ENCODE results near the gene DCC.

Gene DCC

DNA sequence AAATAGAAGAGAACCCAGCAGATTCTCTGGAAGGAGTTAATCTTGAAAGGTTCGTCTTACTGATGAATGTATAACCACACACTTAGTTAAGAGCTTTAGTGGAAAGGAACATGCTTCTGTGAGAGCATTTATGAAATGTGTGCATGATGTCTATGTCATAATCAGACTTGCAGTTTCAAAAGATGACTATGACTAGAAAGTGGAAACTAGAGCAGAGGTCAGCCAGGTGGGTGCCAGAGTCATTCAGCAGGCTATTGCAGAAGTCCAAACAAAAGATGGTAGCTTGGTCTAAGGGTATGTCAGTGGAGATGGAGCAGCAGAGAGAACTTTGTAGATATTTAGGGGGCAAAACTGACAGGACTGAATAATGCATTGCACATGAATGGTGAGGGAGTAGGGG is 825.8 kb downstream of the DCC start:
- H3K27me3 ChIP-seq (replicated peaks; ENCODE audit: insufficient read depth, low read length), result no peaks in the 10 kb centered on the region
- H2AFZ ChIP-seq (ENCODE audit: low read length), result no peak overlapping the region
- H3K36me3 ChIP-seq (replicated peaks; ENCODE audit: insufficient read depth, low read length), result no peaks in the 10 kb centered on the region
- TF ChIP-seq, protein P1, sequence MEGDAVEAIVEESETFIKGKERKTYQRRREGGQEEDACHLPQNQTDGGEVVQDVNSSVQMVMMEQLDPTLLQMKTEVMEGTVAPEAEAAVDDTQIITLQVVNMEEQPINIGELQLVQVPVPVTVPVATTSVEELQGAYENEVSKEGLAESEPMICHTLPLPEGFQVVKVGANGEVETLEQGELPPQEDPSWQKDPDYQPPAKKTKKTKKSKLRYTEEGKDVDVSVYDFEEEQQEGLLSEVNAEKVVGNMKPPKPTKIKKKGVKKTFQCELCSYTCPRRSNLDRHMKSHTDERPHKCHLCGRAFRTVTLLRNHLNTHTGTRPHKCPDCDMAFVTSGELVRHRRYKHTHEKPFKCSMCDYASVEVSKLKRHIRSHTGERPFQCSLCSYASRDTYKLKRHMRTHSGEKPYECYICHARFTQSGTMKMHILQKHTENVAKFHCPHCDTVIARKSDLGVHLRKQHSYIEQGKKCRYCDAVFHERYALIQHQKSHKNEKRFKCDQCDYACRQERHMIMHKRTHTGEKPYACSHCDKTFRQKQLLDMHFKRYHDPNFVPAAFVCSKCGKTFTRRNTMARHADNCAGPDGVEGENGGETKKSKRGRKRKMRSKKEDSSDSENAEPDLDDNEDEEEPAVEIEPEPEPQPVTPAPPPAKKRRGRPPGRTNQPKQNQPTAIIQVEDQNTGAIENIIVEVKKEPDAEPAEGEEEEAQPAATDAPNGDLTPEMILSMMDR (IDR thresholded peaks at IDR 0.05; ENCODE audit: low read length), result no peak
- TF ChIP-seq EZH2phosphoT487 (IDR thresholded peaks at IDR 0.05; ENCODE audit: low read length) (no peak), EZH2 (optimal IDR thresholded peaks at IDR 0.05; ENCODE audit: low read depth, low read length) (no peak)
- no peaks in the 10 kb centered on the region for H3K79me2 ChIP-seq (ENCODE audit: low read length)
- no peaks in the 10 kb centered on the region for H4K20me1 ChIP-seq (ENCODE audit: insufficient read depth, low read length)
- peak; percentile 7 for DNase-seq
- H3K9ac ChIP-seq (ENCODE audit: low read length), result no peak overlapping the region
- no peak overlapping the region for H3K4me2 ChIP-seq (ENCODE audit: low read depth, low read length)
- H3K9me3 ChIP-seq (replicated peaks; ENCODE audit: insufficient read depth, low read length), result no peaks in the 10 kb centered on the region
- H3K27ac ChIP-seq (ENCODE audit: low read length), result no peak overlapping the region
- H3K4me1 ChIP-seq (ENCODE audit: low read length), result no peaks in the 10 kb centered on the region
- no peak overlapping the region for H3K4me3 ChIP-seq (ENCODE audit: low read length)
- H3F3A ChIP-seq (ENCODE audit: insufficient read depth, low read length), result no peaks in the 10 kb centered on the region
- H3K9me2 ChIP-seq (replicated peaks; ENCODE audit: insufficient read depth, low read length), result no peaks in the 10 kb centered on the region

DNA sequence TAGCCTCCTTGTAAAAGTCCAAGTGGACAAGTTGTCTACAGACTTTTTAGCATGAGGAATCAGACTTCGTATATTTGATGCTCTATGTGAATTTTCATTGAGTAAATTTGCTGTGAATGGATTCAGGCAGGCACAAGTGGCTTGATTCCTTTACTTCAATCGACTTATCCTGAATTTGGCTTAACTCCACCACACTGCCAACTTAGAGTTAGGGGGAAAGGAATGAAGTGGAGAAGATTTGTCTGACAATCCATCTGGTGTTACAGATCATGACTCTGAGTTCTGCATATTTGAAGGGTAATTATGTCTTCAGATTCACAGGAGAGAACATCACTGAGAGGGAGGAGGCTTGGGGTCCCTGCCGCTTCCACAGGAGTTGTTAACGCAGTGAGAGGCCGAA is 829.3 kb downstream of the DCC start:
- no peak overlapping the region for H2AFZ ChIP-seq (ENCODE audit: low read length)

DNA sequence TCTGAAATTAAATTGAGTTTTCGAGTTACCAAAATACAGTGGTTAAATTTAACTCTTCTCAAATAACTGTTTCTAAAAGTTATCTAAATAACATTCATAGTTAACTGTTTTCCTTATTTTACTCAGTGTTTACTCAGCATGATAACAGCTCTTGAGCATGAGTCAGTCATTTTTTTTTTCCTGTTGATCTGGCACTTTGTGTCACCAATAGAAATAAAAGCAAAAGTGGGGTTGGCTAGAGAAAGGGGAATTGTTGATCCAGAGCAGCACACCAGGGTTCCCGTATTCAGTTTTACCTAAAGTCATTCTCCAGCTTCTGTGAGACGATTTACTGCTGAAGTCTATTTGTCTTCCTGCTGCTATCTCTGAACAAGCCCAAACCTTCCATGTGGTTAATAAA is 851.6 kb downstream of the DCC start:
- H3K4me1 ChIP-seq (ENCODE audit: low read length), result no peaks in the 10 kb centered on the region
- no peak for DNase-seq
- H2AFZ ChIP-seq (ENCODE audit: low read length), result no peak overlapping the region
- no peaks in the 10 kb centered on the region for H3K9me3 ChIP-seq (replicated peaks; ENCODE audit: insufficient read depth, low read length)
- H3K9me2 ChIP-seq (replicated peaks; ENCODE audit: insufficient read depth, low read length), result no peaks in the 10 kb centered on the region
- no peaks in the 10 kb centered on the region for H3K79me2 ChIP-seq (ENCODE audit: low read length)
- no peaks in the 10 kb centered on the region for H3K36me3 ChIP-seq (replicated peaks; ENCODE audit: insufficient read depth, low read length)
- no peak overlapping the region for H3K4me2 ChIP-seq (ENCODE audit: low read depth, low read length)
- no peaks in the 10 kb centered on the region for H3F3A ChIP-seq (ENCODE audit: insufficient read depth, low read length)
- H3K9ac ChIP-seq (ENCODE audit: low read length), result no peak overlapping the region
- no peak overlapping the region for H3K27ac ChIP-seq (ENCODE audit: low read length)
- no peaks in the 10 kb centered on the region for H3K27me3 ChIP-seq (replicated peaks; ENCODE audit: insufficient read depth, low read length)
- no peak for TF ChIP-seq EZH2 (optimal IDR thresholded peaks at IDR 0.05; ENCODE audit: low read depth, low read length)
- no peak for TF ChIP-seq EZH2phosphoT487 (IDR thresholded peaks at IDR 0.05; ENCODE audit: low read length)
- TF ChIP-seq, protein P1 (IDR thresholded peaks at IDR 0.05; ENCODE audit: low read length), result no peak
- H3K4me3 ChIP-seq (ENCODE audit: low read length), result no peak overlapping the region
- no peaks in the 10 kb centered on the region for H4K20me1 ChIP-seq (ENCODE audit: insufficient read depth, low read length)

More for the DNA sequence above, 829.3 kb downstream of the DCC start:
- no peak overlapping the region for H3K4me3 ChIP-seq (ENCODE audit: low read length)
- H3K79me2 ChIP-seq (ENCODE audit: low read length), result no peaks in the 10 kb centered on the region
- no peaks in the 10 kb centered on the region for H3K27me3 ChIP-seq (replicated peaks; ENCODE audit: insufficient read depth, low read length)
- no peak overlapping the region for H3K9ac ChIP-seq (ENCODE audit: low read length)
- H3K4me1 ChIP-seq (ENCODE audit: low read length), result no peaks in the 10 kb centered on the region
- no peak for DNase-seq
- H3K9me2 ChIP-seq (replicated peaks; ENCODE audit: insufficient read depth, low read length), result no peaks in the 10 kb centered on the region
- H3K4me2 ChIP-seq (ENCODE audit: low read depth, low read length), result no peak overlapping the region
- no peaks in the 10 kb centered on the region for H3K36me3 ChIP-seq (replicated peaks; ENCODE audit: insufficient read depth, low read length)
- TF ChIP-seq EZH2phosphoT487 (IDR thresholded peaks at IDR 0.05; ENCODE audit: low read length) (no peak), EZH2 (optimal IDR thresholded peaks at IDR 0.05; ENCODE audit: low read depth, low read length) (no peak)
- TF ChIP-seq, protein P1 (IDR thresholded peaks at IDR 0.05; ENCODE audit: low read length), result no peak
- H3F3A ChIP-seq (ENCODE audit: insufficient read depth, low read length), result no peaks in the 10 kb centered on the region
- no peaks in the 10 kb centered on the region for H3K9me3 ChIP-seq (replicated peaks; ENCODE audit: insufficient read depth, low read length)
- no peaks in the 10 kb centered on the region for H4K20me1 ChIP-seq (ENCODE audit: insufficient read depth, low read length)
- H3K27ac ChIP-seq (ENCODE audit: low read length), result no peak overlapping the region

All from MM.1S (cell line).